SK-N-SH (cell line): Measurements from ENCODE around the gene ATP8A2. TPM values are rescaled to one million over a fixed set of nuclear protein-coding genes. Genes with fewer than 3 reads are reported as not detected.

Source experiments
- CTCF ChIA-PET: fragments of 300-600, 350-600 bp; formaldehyde crosslinking; extraction: SDS; loops from one replicate; lab custom pipeline; 2021; lab: Yijun Ruan, JAX
- POLR2A ChIA-PET: fragments of 350-600 bp; sonication (Branson Sonifier 250); formaldehyde crosslinking; extraction: SDS; loops from one replicate; lab custom pipeline; 2020; ENCODE audit warnings: antibody characterized with exemption, inconsistent platforms; lab: Yijun Ruan, JAX
- DNase-seq: peaks from one replicate; pipeline ENCODE4 v3.0.0; 2012
- H2AFZ ChIP-seq: fragments of 200-600 bp; sonication (generic); 2 replicates; pipeline ENCODE4 v1.8.1; 2016; ENCODE audit warnings: antibody characterized with exemption, mild to moderate bottlenecking, low read depth
- H3F3A ChIP-seq: fragments of 200-600 bp; sonication (generic); replicated peaks from 2 replicates; pipeline ENCODE3; 2016; ENCODE audit warnings: antibody characterized with exemption, mild to moderate bottlenecking; ENCODE audit not compliant: insufficient read depth
- H3K27ac ChIP-seq, 2 experiments: fragments of 200-500 bp in 1 of 2; fragments of 200-600 bp in 1 of 2; sonication (Bioruptor generic) in 1 of 2; sonication (generic), shearing (Covaris generic) in 1 of 2; 2 replicates each; pipeline versions ENCODE4 v1.5.1 to v1.6.1; 2014 to 2016; ENCODE audit warnings: low read depth in 2 of 2, inconsistent platforms in 1 of 2, low read length in 1 of 2, mild to moderate bottlenecking in 1 of 2, mixed read lengths in 1 of 2
- H3K27me3 ChIP-seq: fragments of 200-600 bp; sonication (generic), shearing (Covaris generic); 2 replicates; pipeline ENCODE4 v1.6.1; 2016; ENCODE audit warnings: mixed run types; ENCODE audit not compliant: insufficient read depth
- H3K36me3 ChIP-seq, 2 experiments: fragments of 200-500 bp in 1 of 2; fragments of 200-600 bp in 1 of 2; sonication (Bioruptor generic) in 1 of 2; sonication (generic) in 1 of 2; replicated peaks in 1 of 2; 2 replicates each; pipeline versions ENCODE3 to v1.5.1; 2014 to 2016; ENCODE audit warnings: low read length in 1 of 2, mild to moderate bottlenecking in 1 of 2; ENCODE audit not compliant: insufficient read depth in 2 of 2, control insufficient read depth in 1 of 2
- H3K4me1 ChIP-seq, 2 experiments: fragments of 200-500 bp in 1 of 2; fragments of 200-600 bp in 1 of 2; sonication (Bioruptor generic) in 1 of 2; sonication (generic), shearing (Covaris generic) in 1 of 2; 2 replicates each; pipeline versions ENCODE4 v1.5.1 to v1.6.1; 2014 to 2016; ENCODE audit warnings: low read depth in 1 of 2, low read length in 1 of 2, mixed run types in 1 of 2; ENCODE audit not compliant: insufficient read depth in 2 of 2, control insufficient read depth in 1 of 2
- H3K4me2 ChIP-seq: fragments of 200-600 bp; sonication (generic), shearing (Covaris generic); 2 replicates; pipeline ENCODE4 v1.6.1; 2017; ENCODE audit warnings: mixed run types
- H3K4me3 ChIP-seq, 2 experiments: fragments of 200-500 bp in 1 of 2; fragments of 200-600 bp in 1 of 2; sonication (Bioruptor generic) in 1 of 2; sonication (generic), shearing (Covaris generic) in 1 of 2; 2 replicates each; pipeline versions ENCODE4 v1.5.1 to v1.8.1; 2014 to 2016; ENCODE audit warnings: low read depth in 2 of 2, inconsistent platforms in 1 of 2, low read length in 1 of 2, mild to moderate bottlenecking in 1 of 2, mixed read lengths in 1 of 2, moderate library complexity in 1 of 2
- H3K79me2 ChIP-seq: fragments of 200-600 bp; sonication (generic); 2 replicates; pipeline ENCODE4 v1.8.1; 2017; ENCODE audit warnings: mild to moderate bottlenecking; ENCODE audit not compliant: insufficient read depth
- H3K9ac ChIP-seq: fragments of 200-600 bp; sonication (generic); 2 replicates; pipeline ENCODE4 v1.6.1; 2017; ENCODE audit warnings: mixed run types
- H3K9me2 ChIP-seq: fragments of 200-600 bp; sonication (generic); 2 replicates; pipeline ENCODE4 v1.6.1; 2017; ENCODE audit warnings: mixed run types
- H3K9me3 ChIP-seq: fragments of 200-600 bp; sonication (generic); 2 replicates; pipeline ENCODE4 v1.6.1; 2017; ENCODE audit warnings: mixed run types, mild to moderate bottlenecking, moderate library complexity
- H4K20me1 ChIP-seq: fragments of 200-600 bp; sonication (generic); 2 replicates; pipeline ENCODE4 v1.6.1; 2017; ENCODE audit warnings: mild to moderate bottlenecking, mixed run types; ENCODE audit not compliant: insufficient read depth
- CTCF ChIP-seq: fragments of 200-600 bp; sonication (generic); IDR thresholded peaks from 2 replicates; pipeline ENCODE4 v1.6.1; 2017; ENCODE audit warnings: antibody characterized with exemption, mild to moderate bottlenecking, moderate library complexity
- FOXJ3 ChIP-seq: sonication (generic); formaldehyde crosslinking; IDR thresholded peaks from 2 replicates; pipeline ENCODE4 v1.5.1; 2020; ENCODE audit warnings: mild to moderate bottlenecking, missing genetic modification reagents
- FOXM1 ChIP-seq: IDR thresholded peaks from 2 replicates; pipeline ENCODE4 v1.4.0; 2012; ENCODE audit warnings: low read depth, mild to moderate bottlenecking
- GATA2 ChIP-seq: sonication (generic); formaldehyde crosslinking; IDR thresholded peaks from 2 replicates; pipeline ENCODE4 v1.5.0; 2020; ENCODE audit warnings: mild to moderate bottlenecking, missing genetic modification reagents
- MAX ChIP-seq: IDR thresholded peaks from 2 replicates; pipeline ENCODE4 v1.4.0; 2012; ENCODE audit warnings: low read depth
- MXI1 ChIP-seq: IDR thresholded peaks from 2 replicates; pipeline ENCODE4 v1.6.1; 2012; ENCODE audit warnings: mild to moderate bottlenecking, low read depth, low read length, improper control_type of control experiment
- NFIC ChIP-seq: IDR thresholded peaks from 2 replicates; pipeline ENCODE4 v1.4.0; 2012; ENCODE audit warnings: borderline replicate concordance
- NRF1 ChIP-seq: IDR thresholded peaks from 2 replicates; pipeline ENCODE4 v1.6.1; 2012; ENCODE audit warnings: low read depth, mild to moderate bottlenecking, low read length
- PBX3 ChIP-seq: IDR thresholded peaks from 2 replicates; pipeline ENCODE4; 2012
- POLR2AphosphoS5 ChIP-seq: IDR thresholded peaks from 2 replicates; pipeline ENCODE4 v1.6.1; 2012; ENCODE audit warnings: low read depth, low read length
- RAD21 ChIP-seq: IDR thresholded peaks from 2 replicates; pipeline ENCODE4 v1.6.1; 2012; ENCODE audit warnings: mild to moderate bottlenecking, low read length
- RCOR1 ChIP-seq: fragments of 150-350 bp; IDR thresholded peaks from 2 replicates; pipeline ENCODE4 v1.6.1; 2017; ENCODE audit warnings: antibody characterized with exemption, low read length
- RFX5 ChIP-seq: IDR thresholded peaks from 2 replicates; pipeline ENCODE4 v1.6.1; 2012; ENCODE audit warnings: mild to moderate bottlenecking, improper control_type of control experiment, low read length
- SIN3A ChIP-seq: IDR thresholded peaks from 2 replicates; pipeline ENCODE4 v1.6.1; 2012; ENCODE audit warnings: low read depth, mild to moderate bottlenecking, low read length, moderate library complexity, borderline replicate concordance
- TCF12 ChIP-seq: IDR thresholded peaks from 2 replicates; pipeline ENCODE4 v1.4.0; 2012
- TEAD4 ChIP-seq: IDR thresholded peaks from 2 replicates; pipeline ENCODE4 v1.4.0; 2012; ENCODE audit warnings: mild to moderate bottlenecking, borderline replicate concordance; ENCODE audit not compliant: insufficient read depth
- WGBS: methylation state at CpG from one replicate; pipeline ENCODE4 v1.1.6; 2017; ENCODE audit warnings: low lambda C conversion rate; 5-methylcytosine and 5-hydroxymethylcytosine counted together
- polyA plus RNA-seq, 3 experiments: library from polyadenylated mRNA; depleted of rRNA; stranded (reverse); fragments of >200 nt; gene quantifications; 2 replicates each; pipeline ENCODE4 v1.2.3, GENCODE V29; 2012

ATP8A2 gene
- polyA plus RNA-seq, 1 of the 3 experiments (the other 2 are of a cell fraction), result 0.02 TPM

- Histone ChIP-seq H3K9me3 (no peaks in the 10 kb centered on the region), H3K9me2 (no peaks in the 10 kb centered on the region), H3K4me1 (no peaks in the 10 kb centered on the region), H2AFZ (no peak overlapping the region), H3F3A (no peaks in the 10 kb centered on the region), H4K20me1 (no peaks in the 10 kb centered on the region), H3K4me2 (no peak overlapping the region), H3K9ac (no peak overlapping the region), H3K79me2 (no peaks in the 10 kb centered on the region), H3K4me3 (no peak overlapping the region)
- POLR2A ChIA-PET, result no interaction called here
- CTCF ChIA-PET, result no interaction called here
- WGBS, result 24% methylated on average over 2 of the region's 2 CpGs
- DNase-seq, result no peak
- TF ChIP-seq RAD21 (no peak), FOXM1 (no peak), GATA2 (CRISPR knock-in tag) (no peak)
- TF ChIP-seq, all 33 proteins: peak for 0
- Histone ChIP-seq H3K27me3 (no peaks in the 10 kb centered on the region), H3K27ac (no peak overlapping the region), H3K36me3 (no peaks in the 10 kb centered on the region)
Measured at GRCh38 chr13:25652764-25653163, 281.0 kb downstream of the ATP8A2 start.

- CTCF ChIA-PET, result no interaction called here
- H3K27me3 ChIP-seq, result no peaks in the 10 kb centered on the region
- POLR2A ChIA-PET, result no interaction called here
- no peak overlapping the region for H3K4me3 ChIP-seq
- H3K9me3 ChIP-seq, result no peaks in the 10 kb centered on the region
- H3K9ac ChIP-seq, result no peak overlapping the region
- H3K79me2 ChIP-seq, result no peaks in the 10 kb centered on the region
- no peak overlapping the region for H3K4me2 ChIP-seq
- no peaks in the 10 kb centered on the region for H3K36me3 ChIP-seq
- WGBS, result 14% methylated on average over 3 of the region's 4 CpGs
- H3K27ac ChIP-seq, result no peak overlapping the region
- H3F3A ChIP-seq, result no peaks in the 10 kb centered on the region
- no peak for DNase-seq
- H2AFZ ChIP-seq, result no peak overlapping the region
- TF ChIP-seq SIN3A (no peak), NRF1 (no peak), RCOR1 (no peak), MAX (no peak), POLR2AphosphoS5 (no peak), GATA2 (CRISPR knock-in tag) (no peak), TEAD4 (no peak), TCF12 (no peak), CTCF (no peak), RFX5 (no peak), MXI1 (no peak), FOXJ3 (no peak), RAD21 (no peak), PBX3 (no peak), NFIC (no peak)
- no peaks in the 10 kb centered on the region for H3K9me2 ChIP-seq
- H4K20me1 ChIP-seq, result no peaks in the 10 kb centered on the region
- H3K4me1 ChIP-seq, result peaks cover 0 to 7% of the 10 kb centered on the region in 2 experiments; a peak in 2 of 4 replicates
Measured at GRCh38 chr13:25654322-25654721, 282.5 kb downstream of the ATP8A2 start.
